HEK293 (cell line): ENCODE results near the gene MAP3K5.

ENCODE experiments used
- IKZF3 ChIP-seq: fragments of 450-650 bp; IDR thresholded peaks from 2 replicates; pipeline ENCODE4 v1.5.0; 2018; ENCODE audit warnings: missing biosample characterization, mild to moderate bottlenecking, missing genetic modification characterization, moderate library complexity
- KLF1 ChIP-seq: fragments of 450-650 bp; formaldehyde crosslinking; IDR thresholded peaks from 2 replicates; pipeline ENCODE4 v1.5.1; 2016; ENCODE audit warnings: missing biosample characterization, missing genetic modification characterization
- REPIN1 ChIP-seq: fragments of 450-650 bp; formaldehyde crosslinking; IDR thresholded peaks from 2 replicates; pipeline ENCODE4 v1.5.1; 2017; ENCODE audit warnings: missing biosample characterization, missing genetic modification characterization, low read depth
- TF ChIP-seq, protein P1 (sequence below): fragments of 450-650 bp; formaldehyde crosslinking; IDR thresholded peaks from 2 replicates; pipeline ENCODE4 v1.5.1; 2016; ENCODE audit warnings: missing biosample characterization, missing genetic modification characterization

DNA sequence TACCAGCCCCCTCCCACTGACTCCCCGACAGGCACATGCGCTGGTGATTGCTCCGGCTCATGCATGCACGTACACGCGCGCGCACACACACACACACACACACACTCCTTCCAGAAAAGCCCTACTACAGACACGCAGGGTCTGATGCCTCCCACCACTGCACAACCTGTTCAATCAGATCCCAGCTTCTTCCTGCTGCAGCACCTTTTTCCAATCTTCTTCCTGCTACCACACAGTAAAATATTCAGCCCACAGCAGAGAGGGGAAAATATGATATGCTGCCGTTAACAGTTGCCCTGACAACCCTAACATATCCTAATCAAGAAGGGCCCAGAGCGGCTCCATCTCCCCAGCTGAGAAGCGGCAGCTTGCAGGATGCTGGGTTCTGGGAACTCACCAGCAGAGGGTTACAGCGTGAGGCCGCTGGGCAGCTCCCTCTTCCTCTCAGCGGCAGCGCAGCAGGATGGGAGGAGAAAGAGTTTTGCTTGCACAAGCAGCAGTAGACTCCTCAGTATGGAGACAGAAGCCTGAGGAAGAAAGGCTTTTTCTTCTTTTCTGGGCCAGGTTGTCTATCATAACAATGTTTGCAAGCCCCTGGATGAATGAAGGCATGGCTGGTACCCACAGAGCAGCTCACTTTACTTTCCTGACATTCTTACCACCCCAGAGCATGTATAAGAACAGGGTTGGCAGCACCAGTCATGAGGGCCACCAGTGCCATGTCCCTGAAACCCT, 265.9 kb downstream of the MAP3K5 start:
- TF ChIP-seq, protein P1, sequence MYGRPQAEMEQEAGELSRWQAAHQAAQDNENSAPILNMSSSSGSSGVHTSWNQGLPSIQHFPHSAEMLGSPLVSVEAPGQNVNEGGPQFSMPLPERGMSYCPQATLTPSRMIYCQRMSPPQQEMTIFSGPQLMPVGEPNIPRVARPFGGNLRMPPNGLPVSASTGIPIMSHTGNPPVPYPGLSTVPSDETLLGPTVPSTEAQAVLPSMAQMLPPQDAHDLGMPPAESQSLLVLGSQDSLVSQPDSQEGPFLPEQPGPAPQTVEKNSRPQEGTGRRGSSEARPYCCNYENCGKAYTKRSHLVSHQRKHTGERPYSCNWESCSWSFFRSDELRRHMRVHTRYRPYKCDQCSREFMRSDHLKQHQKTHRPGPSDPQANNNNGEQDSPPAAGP (tag by site-specific recombination), result no peak
- 0 out of 2 replicates have a peak, but pooled peaks have one; percentile 9 for TF ChIP-seq IKZF3 (tag by site-specific recombination)
- no peak for TF ChIP-seq KLF1 (tag by site-specific recombination)
- TF ChIP-seq REPIN1 (tag by site-specific recombination), result no peak
